AG04450 (cell line): ENCODE data around the gene SLTM. TPM values are rescaled to one million over a fixed set of nuclear protein-coding genes. Genes with fewer than 3 reads are reported as not detected.
"Not testable (repeated sequence)": the region's sequence is repeated elsewhere in the genome, so short reads cannot be mapped to it uniquely, and the experiment has no call there.

ENCODE experiments used
- CTCF ChIA-PET: fragments of 300-600, 350-600 bp; formaldehyde crosslinking; extraction: SDS; loops from one replicate; lab custom pipeline; 2022; ENCODE audit warnings: antibody characterized with exemption, inconsistent platforms; lab: Charles Lee
- POLR2A ChIA-PET: fragments of 350-600 bp; formaldehyde crosslinking; extraction: SDS; loops from one replicate; lab custom pipeline; 2021; ENCODE audit warnings: antibody characterized with exemption, inconsistent platforms; lab: Yijun Ruan, JAX
- DNase-seq: peaks from one replicate; pipeline ENCODE4 v3.0.0-alpha.2; 2011; ENCODE audit warnings: low read depth, low spot score
- H3K27ac ChIP-seq: one replicate; pipeline ENCODE4 v1.5.1; 2012; ENCODE audit warnings: low read depth, low read length, control low read depth
- H3K27me3 ChIP-seq: one replicate; pipeline ENCODE4 v1.6.0; 2012; ENCODE audit warnings: low read length; ENCODE audit not compliant: control insufficient read depth, insufficient read depth
- H3K4me3 ChIP-seq: 2 replicates; pipeline ENCODE4 v1.5.1; 2011; ENCODE audit warnings: mild to moderate bottlenecking, low read depth, low read length, control low read depth
- H3K9me3 ChIP-seq: 2 replicates; pipeline ENCODE4 v1.5.1; 2012; ENCODE audit warnings: low read length; ENCODE audit not compliant: control insufficient read depth, insufficient read depth
- polyA plus RNA-seq: library from polyadenylated mRNA; depleted of rRNA; stranded (reverse); fragments of >200 nt; gene quantifications from 2 replicates; pipeline ENCODE4 v1.2.3, GENCODE V29; 2011
- TF ChIP-seq, protein P1 (sequence below): IDR thresholded peaks from 2 replicates; pipeline ENCODE4 v1.5.1; 2011; ENCODE audit warnings: low read depth, low read length, control low read depth, inconsistent platforms

SLTM gene
- polyA plus RNA-seq, 1 experiment = 36.2 TPM

DNA sequence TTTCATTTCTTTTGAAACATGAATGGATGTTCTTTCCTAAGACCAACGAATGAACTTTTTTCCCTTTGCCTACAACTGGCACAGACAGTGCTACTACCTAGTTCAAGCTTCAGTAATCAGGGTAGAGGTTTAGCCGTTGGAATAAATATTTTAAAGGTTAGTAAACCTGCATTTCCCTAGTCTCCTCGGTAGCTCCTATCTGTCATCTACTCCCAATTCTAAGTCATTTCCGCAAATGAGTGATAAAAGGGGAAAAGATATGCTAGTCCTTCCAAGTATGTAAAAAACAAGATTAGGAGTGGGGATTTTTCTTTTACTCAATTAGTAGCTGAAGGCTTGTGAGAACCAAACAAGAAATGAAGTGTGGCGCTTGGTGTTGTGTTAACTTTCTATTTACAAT lies 15.2 kb downstream of the SLTM start:
- no peak overlapping the region for H3K4me3 ChIP-seq
- no peaks in the 10 kb centered on the region for H3K27me3 ChIP-seq
- H3K27ac ChIP-seq = no peak overlapping the region
- TF ChIP-seq, protein P1, sequence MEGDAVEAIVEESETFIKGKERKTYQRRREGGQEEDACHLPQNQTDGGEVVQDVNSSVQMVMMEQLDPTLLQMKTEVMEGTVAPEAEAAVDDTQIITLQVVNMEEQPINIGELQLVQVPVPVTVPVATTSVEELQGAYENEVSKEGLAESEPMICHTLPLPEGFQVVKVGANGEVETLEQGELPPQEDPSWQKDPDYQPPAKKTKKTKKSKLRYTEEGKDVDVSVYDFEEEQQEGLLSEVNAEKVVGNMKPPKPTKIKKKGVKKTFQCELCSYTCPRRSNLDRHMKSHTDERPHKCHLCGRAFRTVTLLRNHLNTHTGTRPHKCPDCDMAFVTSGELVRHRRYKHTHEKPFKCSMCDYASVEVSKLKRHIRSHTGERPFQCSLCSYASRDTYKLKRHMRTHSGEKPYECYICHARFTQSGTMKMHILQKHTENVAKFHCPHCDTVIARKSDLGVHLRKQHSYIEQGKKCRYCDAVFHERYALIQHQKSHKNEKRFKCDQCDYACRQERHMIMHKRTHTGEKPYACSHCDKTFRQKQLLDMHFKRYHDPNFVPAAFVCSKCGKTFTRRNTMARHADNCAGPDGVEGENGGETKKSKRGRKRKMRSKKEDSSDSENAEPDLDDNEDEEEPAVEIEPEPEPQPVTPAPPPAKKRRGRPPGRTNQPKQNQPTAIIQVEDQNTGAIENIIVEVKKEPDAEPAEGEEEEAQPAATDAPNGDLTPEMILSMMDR = no peak
- POLR2A ChIA-PET = interaction anchor here (1.3 kb wide), 1 partner anchor 13 kb away, joined by 3 read pairs; no protein-coding TSS in a partner anchor
- CTCF ChIA-PET = interaction anchor here (1.4 kb wide), 1 partner anchor 690 kb away, joined by 3 read pairs; no protein-coding TSS in a partner anchor
- no peak for DNase-seq
- H3K9me3 ChIP-seq = no peaks in the 10 kb centered on the region

DNA sequence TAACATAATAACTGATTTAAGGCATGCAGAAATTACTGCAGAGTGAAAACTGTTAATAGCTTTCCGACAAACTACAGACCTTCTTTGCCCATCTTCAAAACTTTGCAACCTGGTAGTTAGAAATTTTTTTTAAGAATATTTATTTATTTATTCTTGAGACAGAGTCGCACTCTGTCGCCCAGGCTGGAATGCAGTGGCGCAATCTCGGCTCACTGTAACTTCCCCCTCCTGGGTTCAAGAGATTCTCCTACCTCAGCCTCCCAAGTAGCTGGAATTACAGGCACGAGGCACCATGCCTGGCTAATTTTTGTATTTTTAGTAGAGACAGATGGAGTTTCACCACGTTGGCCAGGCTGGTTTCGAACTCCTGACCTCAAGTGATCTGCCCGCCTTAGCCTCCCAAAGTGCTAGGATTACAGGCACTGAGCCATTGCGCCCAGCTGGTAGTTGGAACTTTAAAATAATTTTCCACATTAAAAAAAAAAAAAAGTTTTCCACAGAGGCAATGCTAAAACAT lies 15.8 kb downstream of the SLTM start:
- DNase-seq, H3K27ac ChIP-seq, H3K27me3 ChIP-seq, H3K4me3 ChIP-seq, H3K9me3 ChIP-seq: not testable (repeated sequence)
- ChIA-PET POLR2A (interaction anchor here (1.3 kb wide), 1 partner anchor 14 kb away, joined by 3 read pairs; no protein-coding TSS in a partner anchor), CTCF (interaction anchor here (1.2 to 1.4 kb wide), 2 partner anchors 611 to 689 kb away, joined by 3 read pairs; no protein-coding TSS in a partner anchor)

DNA sequence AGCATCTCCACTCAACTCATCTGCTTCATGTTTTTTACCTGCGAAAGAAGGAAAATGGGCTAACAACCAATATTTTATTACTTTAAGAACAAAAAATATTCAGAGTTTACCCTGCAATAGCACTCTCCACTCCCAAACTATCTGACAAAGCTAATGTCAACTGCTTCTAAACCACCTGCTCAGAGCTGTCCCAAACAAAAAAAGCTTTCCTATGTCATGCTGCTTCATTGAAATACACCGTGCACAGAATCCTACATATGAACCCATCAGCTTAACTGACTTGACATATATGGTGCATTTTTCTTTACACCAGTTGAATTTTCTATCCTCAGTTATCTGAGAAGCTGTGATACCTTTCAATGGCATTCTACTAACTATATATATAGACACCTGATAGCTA lies 16.5 kb downstream of the SLTM start:
- Histone ChIP-seq H3K27ac (no peak overlapping the region), H3K4me3 (no peak overlapping the region), H3K27me3 (no peaks in the 10 kb centered on the region), H3K9me3 (no peaks in the 10 kb centered on the region)
- TF ChIP-seq, protein P1 = no peak
- POLR2A ChIA-PET = interaction anchor here (1.3 kb wide), 1 partner anchor 15 kb away, joined by 3 read pairs; no protein-coding TSS in a partner anchor
- CTCF ChIA-PET = interaction anchor here (1.2 kb wide), 1 partner anchor 612 kb away, joined by 3 read pairs; no protein-coding TSS in a partner anchor
- DNase-seq = no peak

DNA sequence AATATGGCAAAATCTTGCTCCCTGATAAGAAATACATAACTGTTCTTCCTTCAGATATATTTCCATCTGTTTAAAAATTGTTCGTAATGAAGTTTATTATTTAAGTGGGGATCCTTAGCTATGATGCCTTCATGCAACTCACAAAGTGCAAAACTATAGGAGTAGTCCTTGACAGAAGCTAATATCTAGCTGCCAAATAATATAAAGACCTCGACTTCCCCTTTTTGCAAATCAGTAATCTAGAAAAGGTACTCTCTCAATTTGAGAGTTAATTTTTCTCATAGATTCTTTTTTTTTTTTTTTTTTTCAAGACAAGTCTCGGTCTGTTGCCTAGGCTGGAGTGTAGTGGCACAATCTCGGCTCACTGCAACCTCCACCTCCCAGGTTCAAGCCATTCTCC lies 23.0 kb downstream of the SLTM start:
- no peaks in the 10 kb centered on the region for H3K9me3 ChIP-seq
- POLR2A ChIA-PET = interaction anchor here (0.6 kb wide), 1 partner anchor 19 kb away, joined by 5 read pairs; no protein-coding TSS in a partner anchor
- H3K4me3 ChIP-seq = no peak overlapping the region
- TF ChIP-seq, protein P1 = no peak
- no peaks in the 10 kb centered on the region for H3K27me3 ChIP-seq
- no peak overlapping the region for H3K27ac ChIP-seq
- CTCF ChIA-PET = interaction anchor here (0.7 kb wide), 2 partner anchors 108 to 618 kb away, joined by 3 to 4 read pairs; no protein-coding TSS in a partner anchor
- no peak for DNase-seq

DNA sequence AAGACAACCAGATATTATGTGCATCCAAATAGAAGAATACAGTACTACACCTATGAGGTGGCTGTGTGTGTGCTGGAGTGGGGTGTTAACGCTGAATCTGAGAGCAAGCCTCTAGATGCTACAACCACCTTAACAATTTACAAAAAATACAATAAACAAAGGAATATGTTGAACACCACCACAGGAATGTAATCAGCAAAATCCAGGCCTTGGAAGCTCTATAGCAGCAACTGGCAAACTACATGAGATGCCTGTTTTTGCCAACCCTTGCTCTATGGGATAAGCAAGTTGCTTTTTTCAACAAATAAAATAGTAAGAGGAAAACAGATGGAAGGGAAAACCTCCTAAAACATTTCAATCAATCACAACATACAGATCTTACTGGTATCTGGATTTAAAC lies 23.9 kb downstream of the SLTM start:
- no peaks in the 10 kb centered on the region for H3K27me3 ChIP-seq
- H3K27ac ChIP-seq = no peak overlapping the region
- no peak overlapping the region for H3K4me3 ChIP-seq
- ChIA-PET CTCF (no interaction called here), POLR2A (interaction anchor here (0.5 kb wide), 1 partner anchor 22 kb away, joined by 3 read pairs; no protein-coding TSS in a partner anchor)
- no peak for DNase-seq
- H3K9me3 ChIP-seq = no peaks in the 10 kb centered on the region
- TF ChIP-seq, protein P1 = no peak
